Measurements from ENCODE around the gene RARG. TPM values are rescaled to one million over a fixed set of nuclear protein-coding genes. Genes with fewer than 3 reads are reported as not detected.
A peak's percentile ranks its signal among the peaks of the same experiment; 100 is the strongest.

Gene RARG
- total RNA-seq, 1 experiment from 2014 or later: 5.6 TPM

- in situ Hi-C loops (cut with HindIII; ENCODE audit: low pct_unique_long_range_greater_than_20kb, low sequenced_read_pairs): no loop called here
- no peak for DNase-seq (ENCODE audit: low read depth, low spot score)
Observed at GRCh38 chr12:53227836-53228235, 4.2 kb downstream of the RARG start.

- in situ Hi-C loops (cut with HindIII; ENCODE audit: low pct_unique_long_range_greater_than_20kb, low sequenced_read_pairs): no loop called here
Observed at GRCh38 chr12:53227341-53227740, 4.7 kb downstream of the RARG start.

GRCh38 chr12:53226815-53227214, 5.2 kb downstream of the RARG start:
- no peak for DNase-seq (ENCODE audit: low read depth, low spot score)
- in situ Hi-C loops (cut with HindIII; ENCODE audit: low pct_unique_long_range_greater_than_20kb, low sequenced_read_pairs): no loop called here

More at GRCh38 chr12:53227341-53227740, 4.7 kb downstream of the RARG start:
- DNase-seq (ENCODE audit: low read depth, low spot score): no peak

GRCh38 chr12:53225635-53226424, 6.2 kb downstream of the RARG start:
- DNase-seq (ENCODE audit: low read depth, low spot score): no peak
- in situ Hi-C loops (cut with HindIII; ENCODE audit: low pct_unique_long_range_greater_than_20kb, low sequenced_read_pairs): no loop called here

GRCh38 chr12:53224897-53225634, 6.9 kb downstream of the RARG start:
- peak; percentile 28 for DNase-seq (ENCODE audit: low read depth, low spot score)
- in situ Hi-C loops (cut with HindIII; ENCODE audit: low pct_unique_long_range_greater_than_20kb, low sequenced_read_pairs): no loop called here

- DNase-seq (ENCODE audit: low read depth, low spot score): peak; percentile 54
- in situ Hi-C loops (cut with HindIII; ENCODE audit: low pct_unique_long_range_greater_than_20kb, low sequenced_read_pairs): no loop called here
Observed at GRCh38 chr12:53224061-53224896, 7.7 kb downstream of the RARG start.

- in situ Hi-C loops (cut with HindIII; ENCODE audit: low pct_unique_long_range_greater_than_20kb, low sequenced_read_pairs): no loop called here
- DNase-seq (ENCODE audit: low read depth, low spot score): peak; percentile 86
Observed at GRCh38 chr12:53223389-53224060, 8.5 kb downstream of the RARG start.

GRCh38 chr12:53222806-53223261, 9.2 kb downstream of the RARG start:
- in situ Hi-C loops (cut with HindIII; ENCODE audit: low pct_unique_long_range_greater_than_20kb, low sequenced_read_pairs): no loop called here
- DNase-seq (ENCODE audit: low read depth, low spot score): peak; percentile 21

- DNase-seq (ENCODE audit: low read depth, low spot score): no peak
- in situ Hi-C loops (cut with HindIII; ENCODE audit: low pct_unique_long_range_greater_than_20kb, low sequenced_read_pairs): no loop called here
Observed at GRCh38 chr12:53222170-53222721, 9.8 kb downstream of the RARG start.

GRCh38 chr12:53221203-53222080, 10.6 kb downstream of the RARG start:
- in situ Hi-C loops (cut with HindIII; ENCODE audit: low pct_unique_long_range_greater_than_20kb, low sequenced_read_pairs): no loop called here
- peak; percentile 50 for DNase-seq (ENCODE audit: low read depth, low spot score)

- peak; percentile 94 for DNase-seq (ENCODE audit: low read depth, low spot score)
- in situ Hi-C loops (cut with HindIII; ENCODE audit: low pct_unique_long_range_greater_than_20kb, low sequenced_read_pairs): no loop called here
Observed at GRCh38 chr12:53220694-53221202, 11.3 kb downstream of the RARG start.

- in situ Hi-C loops (cut with HindIII; ENCODE audit: low pct_unique_long_range_greater_than_20kb, low sequenced_read_pairs): no loop called here
- DNase-seq (ENCODE audit: low read depth, low spot score): peak; percentile 77
Observed at GRCh38 chr12:53219956-53220693, 11.9 kb downstream of the RARG start.

- DNase-seq (ENCODE audit: low read depth, low spot score): peak; percentile 47
Observed at GRCh38 chr12:53219292-53219955, 12.6 kb downstream of the RARG start.

GRCh38 chr12:53218551-53219291, 13.3 kb downstream of the RARG start:
- in situ Hi-C loops (cut with HindIII; ENCODE audit: low pct_unique_long_range_greater_than_20kb, low sequenced_read_pairs): no loop called here
- no peak for DNase-seq (ENCODE audit: low read depth, low spot score)

More at GRCh38 chr12:53219292-53219955, 12.6 kb downstream of the RARG start:
- in situ Hi-C loops (cut with HindIII; ENCODE audit: low pct_unique_long_range_greater_than_20kb, low sequenced_read_pairs): no loop called here
